Erythroblast (primary cell): ENCODE results near the gene IQCH.

ENCODE experiments used
- GATA1 ChIP-seq: IDR thresholded peaks from 2 replicates; pipeline ENCODE4 v1.6.1; 2011; ENCODE audit warnings: low read depth, mild to moderate bottlenecking, control low read depth, low read length, moderate library complexity
- POLR2A ChIP-seq: IDR thresholded peaks from 2 replicates; pipeline ENCODE4 v1.6.1; 2011; ENCODE audit warnings: mild to moderate bottlenecking, low read length

- TF ChIP-seq GATA1: no peak
- no peak for TF ChIP-seq POLR2A
Measured at GRCh38 chr15:67228286-67228685, 26.3 kb upstream of the IQCH start.
